IMR-90 (cell line): ENCODE measurements around the gene CERS5. TPM values are rescaled to one million over a fixed set of nuclear protein-coding genes. Genes with fewer than 3 reads are reported as not detected.

Source experiments
- ATAC-seq: fragments of 200-7000 bp; cut with Tn5 transposase; 2 replicates; pipeline ENCODE4 v1.9.1; 2020; ENCODE audit warnings: low read depth, mild to moderate bottlenecking, moderate library complexity
- BruUV-seq: library from RNA; stranded (reverse); fragments of 400-500 nt; replicated peaks from 2 replicates; lab custom pipeline; 2021; lab: Mats Ljungman, UMichigan
- CTCF ChIA-PET: fragments of 300-600 bp; formaldehyde crosslinking; extraction: SDS; loops from one replicate; lab custom pipeline; 2021; ENCODE audit warnings: antibody characterized with exemption; lab: Yijun Ruan, JAX
- POLR2A ChIA-PET: fragments of 300-600 bp; sonication (Branson Sonifier 250); formaldehyde crosslinking; loops from one replicate; lab custom pipeline; 2022; ENCODE audit warnings: antibody characterized with exemption; ENCODE audit not compliant: unreplicated experiment; lab: Charles Lee
- DNase-seq: peaks from one replicate; pipeline ENCODE4 v3.0.0; 2013
- H2AFZ ChIP-seq: replicated peaks from 2 replicates; pipeline ENCODE3; 2013; ENCODE audit warnings: low read length, mild to moderate bottlenecking; ENCODE audit not compliant: poor library complexity
- H2AK5ac ChIP-seq: 2 replicates; pipeline ENCODE4 v1.6.1; 2013; ENCODE audit warnings: low read depth, low read length, inconsistent platforms
- H2AK9ac ChIP-seq: replicated peaks from 2 replicates; pipeline ENCODE3; 2013; ENCODE audit warnings: mild to moderate bottlenecking, low read depth, low read length, moderate library complexity; ENCODE audit not compliant: poor library complexity
- H2BK120ac ChIP-seq: 2 replicates; pipeline ENCODE4 v1.6.1; 2013; ENCODE audit warnings: low read depth, low read length, inconsistent platforms
- H2BK15ac ChIP-seq: 3 replicates; pipeline ENCODE4 v1.6.1; 2013; ENCODE audit warnings: low read depth, low read length, inconsistent platforms
- H2BK20ac ChIP-seq: 2 replicates; pipeline ENCODE4 v1.6.1; 2013; ENCODE audit warnings: low read depth, mild to moderate bottlenecking, inconsistent platforms, low read length, moderate library complexity
- H2BK5ac ChIP-seq: 2 replicates; pipeline ENCODE4 v1.6.1; 2013; ENCODE audit warnings: mild to moderate bottlenecking, low read depth, low read length, inconsistent platforms; ENCODE audit not compliant: poor library complexity, severe bottlenecking
- H3K14ac ChIP-seq: replicated peaks from 2 replicates; pipeline ENCODE4 v1.6.1; 2013; ENCODE audit warnings: low read depth, low read length, inconsistent platforms
- H3K18ac ChIP-seq: 2 replicates; pipeline ENCODE4 v1.6.1; 2013; ENCODE audit warnings: low read depth, low read length, control low read depth
- H3K23ac ChIP-seq: 2 replicates; pipeline ENCODE4 v1.6.1; 2013; ENCODE audit warnings: low read depth, low read length, inconsistent platforms
- H3K27ac ChIP-seq: 2 replicates; pipeline ENCODE4 v1.5.1; 2013; ENCODE audit warnings: mild to moderate bottlenecking, control low read depth, low read length; ENCODE audit not compliant: insufficient read depth
- H3K27me3 ChIP-seq: 2 replicates; pipeline ENCODE4 v1.6.1; 2013; ENCODE audit warnings: low read length; ENCODE audit not compliant: control insufficient read depth, insufficient read depth
- H3K36me3 ChIP-seq: 2 replicates; pipeline ENCODE4 v1.6.1; 2013; ENCODE audit warnings: low read length, mixed read lengths; ENCODE audit not compliant: control insufficient read depth, insufficient read depth
- H3K4ac ChIP-seq: 2 replicates; pipeline ENCODE4 v1.6.1; 2013; ENCODE audit warnings: low read depth, low read length, inconsistent platforms
- H3K4me1 ChIP-seq: 2 replicates; pipeline ENCODE4 v1.6.1; 2013; ENCODE audit warnings: low read length, mixed read lengths; ENCODE audit not compliant: control insufficient read depth, insufficient read depth
- H3K4me2 ChIP-seq: 2 replicates; pipeline ENCODE4 v1.6.1; 2013; ENCODE audit warnings: low read depth, mild to moderate bottlenecking, control low read depth, low read length, moderate library complexity
- H3K4me3 ChIP-seq: 2 replicates; pipeline ENCODE4 v1.5.1; 2013; ENCODE audit warnings: low read depth, mild to moderate bottlenecking, control low read depth, low read length, moderate library complexity; ENCODE audit not compliant: insufficient read depth
- H3K56ac ChIP-seq: 2 replicates; pipeline ENCODE4 v1.6.1; 2013; ENCODE audit warnings: low read length, inconsistent platforms; ENCODE audit not compliant: insufficient read depth; ENCODE audit errors: extremely low read depth
- H3K79me1 ChIP-seq, 2 experiments: 2 replicates each; pipeline ENCODE4 v1.6.1; 2013; ENCODE audit warnings: low read length in 2 of 2, inconsistent platforms in 1 of 2, low read depth in 1 of 2
- H3K9ac ChIP-seq: 2 replicates; pipeline ENCODE4 v1.6.1; 2013; ENCODE audit warnings: low read depth, low read length, control low read depth
- H3K9me1 ChIP-seq: 2 replicates; pipeline ENCODE4 v1.6.1; 2013; ENCODE audit warnings: low read length, inconsistent platforms; ENCODE audit not compliant: insufficient read depth
- H3K9me3 ChIP-seq: 2 replicates; pipeline ENCODE4 v1.6.1; 2013; ENCODE audit warnings: low read length; ENCODE audit not compliant: control insufficient read depth, insufficient read depth
- H4K20me1 ChIP-seq: 2 replicates; pipeline ENCODE4 v1.6.1; 2013; ENCODE audit warnings: low read length, inconsistent platforms; ENCODE audit not compliant: insufficient read depth
- H4K5ac ChIP-seq: 2 replicates; pipeline ENCODE4 v1.6.1; 2013; ENCODE audit warnings: mild to moderate bottlenecking, low read depth, low read length, control low read depth
- H4K8ac ChIP-seq, 2 experiments: 2 replicates each; pipeline ENCODE4 v1.6.1; 2013; ENCODE audit warnings: low read depth in 2 of 2, low read length in 2 of 2, control low read depth in 1 of 2, inconsistent platforms in 1 of 2
- H4K91ac ChIP-seq: 2 replicates; pipeline ENCODE4 v1.6.1; 2013; ENCODE audit warnings: low read depth, low read length, inconsistent platforms; ENCODE audit not compliant: insufficient read depth
- ELK1 ChIP-seq: fragments of 150-350 bp; IDR thresholded peaks from 2 replicates; pipeline ENCODE4 v1.6.1; 2016; ENCODE audit warnings: low read depth, mild to moderate bottlenecking, low read length, moderate library complexity, borderline replicate concordance
- FOS ChIP-seq: fragments of 150-350 bp; IDR thresholded peaks from 2 replicates; pipeline ENCODE4 v1.6.1; 2016; ENCODE audit warnings: low read depth, low read length
- MAFK ChIP-seq: IDR thresholded peaks from 2 replicates; pipeline ENCODE4 v1.6.1; 2012; ENCODE audit warnings: low read depth, low read length, improper control_type of control experiment
- MAZ ChIP-seq: IDR thresholded peaks from 2 replicates; pipeline ENCODE4 v1.6.1; 2012; ENCODE audit warnings: low read depth, mild to moderate bottlenecking, low read length, improper control_type of control experiment, moderate library complexity, borderline replicate concordance
- NFE2L2 ChIP-seq: fragments of 150-350 bp; IDR thresholded peaks from 2 replicates; pipeline ENCODE4 v1.6.1; 2016; ENCODE audit warnings: low read depth, mild to moderate bottlenecking, low read length
- POLR2A ChIP-seq: IDR thresholded peaks from 2 replicates; pipeline ENCODE4 v1.6.1; 2012; ENCODE audit warnings: mild to moderate bottlenecking, low read depth, low read length
- RAD21 ChIP-seq: IDR thresholded peaks from 2 replicates; pipeline ENCODE4 v1.6.1; 2012; ENCODE audit warnings: low read length, improper control_type of control experiment
- RCOR1 ChIP-seq: IDR thresholded peaks from 2 replicates; pipeline ENCODE4 v1.6.1; 2012; ENCODE audit warnings: mild to moderate bottlenecking, low read length, improper control_type of control experiment; ENCODE audit not compliant: insufficient replicate concordance
- WGBS, 2 experiments: methylation state at CpG; one replicate each; pipeline versions ENCODE4 v1.1.5 to v1.1.7; 2013; ENCODE audit warnings: missing lambda C conversion rate in 2 of 2; ENCODE audit not compliant: insufficient read length in 1 of 2; ENCODE audit errors: extremely low coverage in 2 of 2; 5-methylcytosine and 5-hydroxymethylcytosine counted together
- dilution Hi-C: fragments of 300-500 bp; cut with HindIII; formaldehyde crosslinking; loops from one replicate; pipeline ENCODE4 v1.14.3; 2018; ENCODE audit warnings: low sequenced_read_pairs; ENCODE audit not compliant: unreplicated experiment
- in situ Hi-C: fragments of 300-500 bp; cut with MboI; formaldehyde crosslinking; loops from 3 replicates; pipeline ENCODE4 v1.14.3; 2019; ENCODE audit warnings: low sequenced_read_pairs, inconsistent platforms, mixed read lengths
- intact Hi-C: fragments of 100-400 bp; cut with micrococcal nuclease; formaldehyde crosslinking; loops from 2 replicates; pipeline ENCODE4 v1.10.0; 2022
- polyA plus RNA-seq, 3 experiments: library from polyadenylated mRNA; depleted of rRNA; stranded (reverse); fragments of >200 nt; gene quantifications; 2 replicates each; pipeline ENCODE4 v1.2.3, GENCODE V29; 2012; ENCODE audit warnings: low replicate concordance in 1 of 3
- total RNA-seq: library from RNA; depleted of rRNA; stranded (reverse); fragments of >200 nt; gene quantifications from 2 replicates; pipeline ENCODE4 v1.2.3, GENCODE V29; 2012
- TF ChIP-seq, protein P1 (sequence below): conservative IDR thresholded peaks from 2 replicates; pipeline ENCODE4 v1.5.1; 2012; ENCODE audit warnings: mild to moderate bottlenecking, low read depth, low read length, improper control_type of control experiment
- TF ChIP-seq, protein P2 (sequence below): fragments of 150-350 bp; IDR thresholded peaks from 2 replicates; pipeline ENCODE4 v1.6.1; 2017; ENCODE audit warnings: mild to moderate bottlenecking, antibody characterized with exemption, low read length, low read depth

CERS5 gene
- total and polyA plus RNA-seq, 2 of the 4 experiments (the other 2 are of a cell fraction) = 40.3 to 60.3 TPM

- H3K79me1 ChIP-seq = peaks cover 3 to 9% of the 10 kb centered on the region in 2 experiments; a peak in 2 of 4 replicates
- no peak overlapping the region for H3K14ac ChIP-seq
- no peak overlapping the region for H4K91ac ChIP-seq
- H3K27me3 ChIP-seq = no peaks in the 10 kb centered on the region
- DNase-seq (no peak), ATAC-seq (no peak)
- H2AK9ac ChIP-seq = no peak overlapping the region
- peaks cover 35% of the 10 kb centered on the region for H3K36me3 ChIP-seq
- H3K4me3 ChIP-seq = no peak overlapping the region
- H3K18ac ChIP-seq = no peak overlapping the region
- ChIA-PET POLR2A (no interaction called here), CTCF (interaction anchor here (0.6 to 1.6 kb wide), 8 partner anchors 8 to 139 kb away, joined by 3 to 6 read pairs (median 4); partner anchors contain the start of genes CERS5 and COX14)
- H2BK5ac ChIP-seq = no peak overlapping the region
- TF ChIP-seq POLR2A (no peak), FOS (no peak), ELK1 (no peak), NFE2L2 (no peak), RCOR1 (no peak), MAZ (no peak), MAFK (no peak), RAD21 (no peak)
- TF ChIP-seq, protein P1, sequence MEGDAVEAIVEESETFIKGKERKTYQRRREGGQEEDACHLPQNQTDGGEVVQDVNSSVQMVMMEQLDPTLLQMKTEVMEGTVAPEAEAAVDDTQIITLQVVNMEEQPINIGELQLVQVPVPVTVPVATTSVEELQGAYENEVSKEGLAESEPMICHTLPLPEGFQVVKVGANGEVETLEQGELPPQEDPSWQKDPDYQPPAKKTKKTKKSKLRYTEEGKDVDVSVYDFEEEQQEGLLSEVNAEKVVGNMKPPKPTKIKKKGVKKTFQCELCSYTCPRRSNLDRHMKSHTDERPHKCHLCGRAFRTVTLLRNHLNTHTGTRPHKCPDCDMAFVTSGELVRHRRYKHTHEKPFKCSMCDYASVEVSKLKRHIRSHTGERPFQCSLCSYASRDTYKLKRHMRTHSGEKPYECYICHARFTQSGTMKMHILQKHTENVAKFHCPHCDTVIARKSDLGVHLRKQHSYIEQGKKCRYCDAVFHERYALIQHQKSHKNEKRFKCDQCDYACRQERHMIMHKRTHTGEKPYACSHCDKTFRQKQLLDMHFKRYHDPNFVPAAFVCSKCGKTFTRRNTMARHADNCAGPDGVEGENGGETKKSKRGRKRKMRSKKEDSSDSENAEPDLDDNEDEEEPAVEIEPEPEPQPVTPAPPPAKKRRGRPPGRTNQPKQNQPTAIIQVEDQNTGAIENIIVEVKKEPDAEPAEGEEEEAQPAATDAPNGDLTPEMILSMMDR = no peak
- TF ChIP-seq, protein P2, sequence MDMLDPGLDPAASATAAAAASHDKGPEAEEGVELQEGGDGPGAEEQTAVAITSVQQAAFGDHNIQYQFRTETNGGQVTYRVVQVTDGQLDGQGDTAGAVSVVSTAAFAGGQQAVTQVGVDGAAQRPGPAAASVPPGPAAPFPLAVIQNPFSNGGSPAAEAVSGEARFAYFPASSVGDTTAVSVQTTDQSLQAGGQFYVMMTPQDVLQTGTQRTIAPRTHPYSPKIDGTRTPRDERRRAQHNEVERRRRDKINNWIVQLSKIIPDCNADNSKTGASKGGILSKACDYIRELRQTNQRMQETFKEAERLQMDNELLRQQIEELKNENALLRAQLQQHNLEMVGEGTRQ = no peak
- no peak overlapping the region for H2BK15ac ChIP-seq
- in situ Hi-C loops = loop anchor here (10.0 kb wide), 1 partner anchor 201 kb away; the partner anchor contains the start of gene AQP6
- no peak overlapping the region for H4K5ac ChIP-seq
- no peak overlapping the region for H2BK120ac ChIP-seq
- no peaks in the 10 kb centered on the region for H3K9me1 ChIP-seq
- intact Hi-C loops = loop anchor here (1.0 to 10.0 kb wide), 3 partner anchors 43 to 211 kb away; partner anchors contain the start of gene AQP5
- H4K8ac ChIP-seq = no peak overlapping the region
- dilution Hi-C loops = no loop called here
- H3K4me1 ChIP-seq = 0 out of 2 replicates have a peak, but pooled peaks cover 2% of the 10 kb centered on the region
- no peaks in the 10 kb centered on the region for H3K9me3 ChIP-seq
- no CpG with 5 or more reads among the region's 1 CpG for WGBS, 2 experiments
- no peak overlapping the region for H3K4me2 ChIP-seq
- no peak overlapping the region for H2AK5ac ChIP-seq
- H3K4ac ChIP-seq = no peak overlapping the region
- no peak overlapping the region for H3K23ac ChIP-seq
- no peak overlapping the region for H3K27ac ChIP-seq
- H3K9ac ChIP-seq = no peak overlapping the region
- no peaks in the 10 kb centered on the region for H4K20me1 ChIP-seq
- H3K56ac ChIP-seq = no peak overlapping the region
- H2AFZ ChIP-seq = no peak overlapping the region
- no TSS peak for BruUV-seq
- H2BK20ac ChIP-seq = no peak overlapping the region
Observed at GRCh38 chr12:50175716-50176026, 8.5 kb upstream of the CERS5 start.
